CD14-positive monocyte (primary cell): Measurements from ENCODE around the gene COPS3. TPM values are rescaled to one million over a fixed set of nuclear protein-coding genes. Genes with fewer than 3 reads are reported as not detected.

Experiments used
- DNase-seq, 3 donors: peaks; one replicate each; pipeline ENCODE4 v3.0.0-alpha.2; 2011 to 2022
- H2AFZ ChIP-seq: 2 replicates; pipeline ENCODE4 v1.6.0; 2012; ENCODE audit warnings: mild to moderate bottlenecking, low read depth, low read length, inconsistent platforms; ENCODE audit not compliant: insufficient read depth, poor library complexity, severe bottlenecking
- H3K27ac ChIP-seq, 2 donors: 1 replicate in 1 of 2; 2 replicates in 1 of 2; pipeline ENCODE4 v1.5.1; 2012 to 2013; ENCODE audit warnings: low read length in 2 of 2, control low read depth in 1 of 2, inconsistent platforms in 1 of 2, low read depth in 1 of 2, mild to moderate bottlenecking in 1 of 2
- H3K27me3 ChIP-seq, 2 donors: one replicate each; pipeline versions ENCODE4 v1.6.0 to v1.6.1; 2011 to 2013; ENCODE audit warnings: low read length in 2 of 2; ENCODE audit not compliant: control insufficient read depth in 2 of 2, insufficient read depth in 2 of 2
- H3K36me3 ChIP-seq, 2 donors: replicated peaks in 1 of 2; 1 replicate in 1 of 2; 2 replicates in 1 of 2; pipeline versions ENCODE4 v1.5.1 to v1.6.1; 2012 to 2013; ENCODE audit warnings: low read length in 2 of 2, control low read depth in 1 of 2, inconsistent platforms in 1 of 2, mild to moderate bottlenecking in 1 of 2; ENCODE audit not compliant: insufficient read depth in 2 of 2, control insufficient read depth in 1 of 2
- H3K4me1 ChIP-seq, 2 donors: 1 replicate in 1 of 2; 2 replicates in 1 of 2; pipeline versions ENCODE4 v1.5.1 to v1.6.1; 2012 to 2013; ENCODE audit warnings: low read length in 2 of 2, control low read depth in 1 of 2, inconsistent platforms in 1 of 2, mild to moderate bottlenecking in 1 of 2, moderate library complexity in 1 of 2; ENCODE audit not compliant: insufficient read depth in 2 of 2, control insufficient read depth in 1 of 2
- H3K4me2 ChIP-seq: replicated peaks from 2 replicates; pipeline ENCODE3; 2012; ENCODE audit warnings: low read length, moderate library complexity, mild to moderate bottlenecking; ENCODE audit not compliant: poor library complexity, severe bottlenecking; ENCODE audit errors: extremely low read depth
- H3K4me3 ChIP-seq, 3 experiments: fragments of 200-600 bp in 1 of 3; sonication (generic) in 1 of 3; replicated peaks in 1 of 3; 1 replicate in 2 of 3; 2 replicates in 1 of 3; pipeline ENCODE4 v1.5.1; 2011 to 2013; ENCODE audit warnings: low read length in 3 of 3, mild to moderate bottlenecking in 3 of 3, control low read depth in 2 of 3, low read depth in 2 of 3, inconsistent platforms in 1 of 3, moderate library complexity in 1 of 3
- H3K79me2 ChIP-seq: 2 replicates; pipeline ENCODE4 v1.6.0; 2012; ENCODE audit warnings: mild to moderate bottlenecking, control low read depth, inconsistent platforms, low read length, moderate library complexity; ENCODE audit not compliant: insufficient read depth
- H3K9ac ChIP-seq: 2 replicates; pipeline ENCODE4 v1.6.0; 2017; ENCODE audit warnings: low read length, mild to moderate bottlenecking; ENCODE audit not compliant: insufficient read depth, poor library complexity, severe bottlenecking
- H3K9me3 ChIP-seq, 2 donors: replicated peaks in 1 of 2; 1 replicate in 1 of 2; 2 replicates in 1 of 2; pipeline versions ENCODE4 v1.5.1 to v1.6.1; 2012 to 2013; ENCODE audit warnings: low read length in 2 of 2, control low read depth in 1 of 2; ENCODE audit not compliant: control insufficient read depth in 1 of 2, insufficient read depth in 1 of 2
- H4K20me1 ChIP-seq: 2 replicates; pipeline ENCODE4 v1.6.0; 2012; ENCODE audit warnings: mild to moderate bottlenecking, low read length, control low read depth, moderate library complexity; ENCODE audit not compliant: insufficient read depth
- H3K27ac Mint-ChIP-seq, 7 donors: one replicate each; pipeline ENCODE4 v1.8.0; 2020; ENCODE audit warnings: mild to moderate bottlenecking in 7 of 7, mixed read lengths in 7 of 7, moderate library complexity in 6 of 7, inconsistent platforms in 2 of 7
- H3K27me3 Mint-ChIP-seq, 3 donors: one replicate each; pipeline ENCODE4 v1.8.0; 2021 to 2022; ENCODE audit warnings: low read depth in 3 of 3, mild to moderate bottlenecking in 3 of 3, mixed read lengths in 3 of 3, moderate library complexity in 3 of 3, inconsistent platforms in 1 of 3
- H3K36me3 Mint-ChIP-seq, 2 donors: one replicate each; pipeline ENCODE4 v1.8.0; 2020; ENCODE audit warnings: mixed read lengths in 2 of 2, inconsistent platforms in 1 of 2, mild to moderate bottlenecking in 1 of 2
- H3K4me1 Mint-ChIP-seq: one replicate; pipeline ENCODE4 v1.8.0; 2020; ENCODE audit warnings: mild to moderate bottlenecking, mixed read lengths
- H3K4me3 Mint-ChIP-seq, 2 donors: one replicate each; pipeline ENCODE4 v1.8.0; 2020; ENCODE audit warnings: mild to moderate bottlenecking in 2 of 2, mixed read lengths in 2 of 2, moderate library complexity in 1 of 2
- H3K9me3 Mint-ChIP-seq, 7 donors: one replicate each; pipeline ENCODE4 v1.8.0; 2020 to 2022; ENCODE audit warnings: mixed read lengths in 7 of 7, mild to moderate bottlenecking in 6 of 7, moderate library complexity in 6 of 7, inconsistent platforms in 2 of 7
- WGBS: methylation state at CpG from one replicate; pipeline ENCODE4 v1.1.5; 2013; ENCODE audit warnings: missing lambda C conversion rate; ENCODE audit not compliant: insufficient coverage; 5-methylcytosine and 5-hydroxymethylcytosine counted together
- intact Hi-C, 2 donors: fragments of 100-400 bp; cut with micrococcal nuclease; formaldehyde crosslinking; loops; one replicate each; pipeline versions ENCODE4 v1.15.0 to v1.15.1; 2023
- polyA plus RNA-seq, 3 donors: library from polyadenylated mRNA; depleted of rRNA in 1 of 3; unstranded in 2 of 3; stranded (reverse) in 1 of 3; fragments of 300-500 nt in 2 of 3; fragments of >200 nt in 1 of 3; fragmentation: Illumina TruSeq in 2 of 3; gene quantifications; 1 replicate in 2 of 3; 2 replicates in 1 of 3; pipeline ENCODE4 v1.2.3, GENCODE V29; 2012 to 2021
- TF ChIP-seq, protein P1 (sequence below): fragments of 200-600 bp; IDR thresholded peaks from one replicate; pipeline ENCODE4 v1.8.0; 2022; ENCODE audit warnings: antibody characterized with exemption, mild to moderate bottlenecking

Gene COPS3
- polyA plus RNA-seq, 3 donors: 47.6 to 122 (median 117) TPM

- Histone ChIP-seq H3K4me1 (peaks cover 6 to 13% of the 10 kb centered on the region in 2 donors), H3K4me2 (no peak overlapping the region), H3K9ac (no peak overlapping the region), H3K4me3 (no peak overlapping the region), H3K9me3 (no peaks in the 10 kb centered on the region), H3K27me3 (no peaks in the 10 kb centered on the region), H3K36me3 (no peaks in the 10 kb centered on the region), H2AFZ (no peak overlapping the region), H3K27ac (no peak overlapping the region), H4K20me1 (no peaks in the 10 kb centered on the region), H3K79me2 (no peaks in the 10 kb centered on the region)
- WGBS: 100% methylated on average over 1 of the region's 3 CpGs
- Mint-ChIP-seq H3K27ac (no peak overlapping the region), H3K9me3 (peaks cover 0 to 2% (median 0%) of the 10 kb centered on the region in 7 donors), H3K36me3 (no peaks in the 10 kb centered on the region), H3K4me1 (peaks cover 11% of the 10 kb centered on the region), H3K27me3 (peaks cover 0 to 7% (median 3%) of the 10 kb centered on the region in 3 donors), H3K4me3 (no peak overlapping the region)
- DNase-seq: no peak
- intact Hi-C loops: no loop called here
- TF ChIP-seq, protein P1, sequence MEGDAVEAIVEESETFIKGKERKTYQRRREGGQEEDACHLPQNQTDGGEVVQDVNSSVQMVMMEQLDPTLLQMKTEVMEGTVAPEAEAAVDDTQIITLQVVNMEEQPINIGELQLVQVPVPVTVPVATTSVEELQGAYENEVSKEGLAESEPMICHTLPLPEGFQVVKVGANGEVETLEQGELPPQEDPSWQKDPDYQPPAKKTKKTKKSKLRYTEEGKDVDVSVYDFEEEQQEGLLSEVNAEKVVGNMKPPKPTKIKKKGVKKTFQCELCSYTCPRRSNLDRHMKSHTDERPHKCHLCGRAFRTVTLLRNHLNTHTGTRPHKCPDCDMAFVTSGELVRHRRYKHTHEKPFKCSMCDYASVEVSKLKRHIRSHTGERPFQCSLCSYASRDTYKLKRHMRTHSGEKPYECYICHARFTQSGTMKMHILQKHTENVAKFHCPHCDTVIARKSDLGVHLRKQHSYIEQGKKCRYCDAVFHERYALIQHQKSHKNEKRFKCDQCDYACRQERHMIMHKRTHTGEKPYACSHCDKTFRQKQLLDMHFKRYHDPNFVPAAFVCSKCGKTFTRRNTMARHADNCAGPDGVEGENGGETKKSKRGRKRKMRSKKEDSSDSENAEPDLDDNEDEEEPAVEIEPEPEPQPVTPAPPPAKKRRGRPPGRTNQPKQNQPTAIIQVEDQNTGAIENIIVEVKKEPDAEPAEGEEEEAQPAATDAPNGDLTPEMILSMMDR: no peak
Observed at GRCh38 chr17:17297217-17297616, 16.2 kb upstream of the COPS3 start.

DNA sequence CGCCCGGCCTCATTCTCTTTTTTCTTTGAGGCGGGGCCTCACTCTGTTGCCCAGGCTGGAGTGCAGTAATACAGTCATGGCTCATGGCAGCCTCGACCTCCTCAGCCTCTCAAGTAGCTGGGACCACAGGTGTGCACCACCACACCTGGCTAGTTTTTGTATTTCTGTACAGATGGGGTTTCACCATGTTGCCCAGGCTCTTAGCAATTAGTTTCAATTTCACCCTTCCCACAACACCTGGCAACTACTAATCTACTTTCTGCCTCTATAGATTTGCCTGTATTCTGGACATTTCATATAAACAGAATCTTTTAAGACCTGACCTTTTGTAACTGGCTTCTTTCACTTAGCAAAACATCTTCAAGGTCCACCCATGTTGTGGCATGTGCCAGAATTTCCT lies 14.1 kb upstream of the COPS3 start:
- Histone ChIP-seq H3K9ac (no peak overlapping the region), H3K4me2 (no peak overlapping the region), H3K4me1 (no peaks in the 10 kb centered on the region), H3K36me3 (no peaks in the 10 kb centered on the region), H3K27ac (no peak overlapping the region), H3K79me2 (no peaks in the 10 kb centered on the region), H3K9me3 (no peaks in the 10 kb centered on the region), H2AFZ (no peak overlapping the region), H3K4me3 (no peak overlapping the region), H4K20me1 (no peaks in the 10 kb centered on the region), H3K27me3 (no peaks in the 10 kb centered on the region)
- no peaks in the 10 kb centered on the region for H3K9me3 Mint-ChIP-seq
- H3K4me1 Mint-ChIP-seq: peaks cover under 1% of the 10 kb centered on the region
- H3K27me3 Mint-ChIP-seq: peaks cover 0 to 4% (median 3%) of the 10 kb centered on the region in 3 donors
- H3K36me3 Mint-ChIP-seq: no peaks in the 10 kb centered on the region
- H3K27ac Mint-ChIP-seq: no peak overlapping the region
- TF ChIP-seq, protein P1: no peak
- 100% methylated on average over 2 of the region's 4 CpGs for WGBS
- no peak overlapping the region for H3K4me3 Mint-ChIP-seq
- intact Hi-C loops: no loop called here
- DNase-seq: no peak
